ENCODE results near the gene LRRN4CL. TPM values are rescaled to one million over a fixed set of nuclear protein-coding genes. Genes with fewer than 3 reads are reported as not detected.
A peak's percentile ranks its signal among the peaks of the same experiment; 100 is the strongest.

The LRRN4CL gene
- total RNA-seq, 4 donors from 2014 or later: 36.2 to 50.6 (median 41.4) TPM

DNA sequence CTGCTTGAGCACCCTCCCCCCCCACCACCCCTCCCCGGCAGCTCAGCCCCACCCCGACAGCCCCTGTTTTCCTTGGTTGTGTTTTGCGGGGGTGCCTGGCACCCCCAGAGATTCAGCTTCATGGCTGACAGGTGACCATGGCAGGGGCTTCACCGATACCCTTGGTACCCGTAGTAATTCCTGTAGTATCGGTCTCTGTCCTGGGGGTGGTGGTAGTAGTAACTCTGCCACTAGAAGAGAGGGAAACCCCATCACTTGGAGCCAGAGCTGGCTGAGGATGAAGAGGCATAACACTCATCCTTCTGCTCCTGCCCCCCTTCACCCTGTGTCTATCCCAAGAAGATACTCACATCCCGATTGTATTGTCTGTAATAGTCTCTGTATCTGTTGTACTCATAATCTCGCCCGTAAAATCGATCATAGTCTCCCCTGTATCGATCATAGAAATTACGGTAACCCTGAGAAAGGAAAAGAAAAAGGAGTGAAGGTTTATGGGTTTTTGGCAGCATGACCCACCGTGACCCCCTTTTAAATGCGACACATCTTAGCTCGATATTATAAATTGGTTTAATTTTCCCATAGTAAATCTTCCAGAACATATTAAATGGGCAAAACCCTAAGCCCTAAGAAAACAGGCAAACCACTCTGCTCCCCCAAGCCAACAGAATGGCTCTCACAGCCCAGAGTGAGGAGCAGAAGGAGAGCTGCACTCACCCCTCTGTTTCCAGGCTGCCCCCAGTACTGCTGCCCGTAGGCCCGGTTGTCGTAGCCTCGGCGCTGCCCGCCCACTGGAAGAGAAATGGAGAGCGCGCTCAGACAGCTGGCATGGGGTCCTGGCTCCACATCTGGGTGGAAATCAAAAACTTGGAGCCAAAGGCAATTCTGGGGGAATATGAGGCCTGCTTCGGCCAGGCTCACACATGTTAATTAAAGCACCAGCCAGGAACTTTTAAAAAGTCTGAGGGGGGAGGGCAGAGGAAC, 26.1 kb upstream of the LRRN4CL start:
- Histone ChIP-seq H3K9me3 (no peaks in the 10 kb centered on the region), H3K36me3 (no peaks in the 10 kb centered on the region), H3K27me3 (no peaks in the 10 kb centered on the region), H3K4me3 (no peak overlapping the region), H3K27ac (no peak overlapping the region), H3K4me1 (peaks cover under 1 to 1% of the 10 kb centered on the region in 2 donors)
- intact Hi-C loops (cut with DNase I; ENCODE audit: low total_unique reads): no loop called here
- no peak for DNase-seq
- no peak for TF ChIP-seq POLR2A (IDR thresholded peaks at IDR 0.05)
- TF ChIP-seq, protein P1, sequence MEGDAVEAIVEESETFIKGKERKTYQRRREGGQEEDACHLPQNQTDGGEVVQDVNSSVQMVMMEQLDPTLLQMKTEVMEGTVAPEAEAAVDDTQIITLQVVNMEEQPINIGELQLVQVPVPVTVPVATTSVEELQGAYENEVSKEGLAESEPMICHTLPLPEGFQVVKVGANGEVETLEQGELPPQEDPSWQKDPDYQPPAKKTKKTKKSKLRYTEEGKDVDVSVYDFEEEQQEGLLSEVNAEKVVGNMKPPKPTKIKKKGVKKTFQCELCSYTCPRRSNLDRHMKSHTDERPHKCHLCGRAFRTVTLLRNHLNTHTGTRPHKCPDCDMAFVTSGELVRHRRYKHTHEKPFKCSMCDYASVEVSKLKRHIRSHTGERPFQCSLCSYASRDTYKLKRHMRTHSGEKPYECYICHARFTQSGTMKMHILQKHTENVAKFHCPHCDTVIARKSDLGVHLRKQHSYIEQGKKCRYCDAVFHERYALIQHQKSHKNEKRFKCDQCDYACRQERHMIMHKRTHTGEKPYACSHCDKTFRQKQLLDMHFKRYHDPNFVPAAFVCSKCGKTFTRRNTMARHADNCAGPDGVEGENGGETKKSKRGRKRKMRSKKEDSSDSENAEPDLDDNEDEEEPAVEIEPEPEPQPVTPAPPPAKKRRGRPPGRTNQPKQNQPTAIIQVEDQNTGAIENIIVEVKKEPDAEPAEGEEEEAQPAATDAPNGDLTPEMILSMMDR (IDR thresholded peaks at IDR 0.05): no peak

DNA sequence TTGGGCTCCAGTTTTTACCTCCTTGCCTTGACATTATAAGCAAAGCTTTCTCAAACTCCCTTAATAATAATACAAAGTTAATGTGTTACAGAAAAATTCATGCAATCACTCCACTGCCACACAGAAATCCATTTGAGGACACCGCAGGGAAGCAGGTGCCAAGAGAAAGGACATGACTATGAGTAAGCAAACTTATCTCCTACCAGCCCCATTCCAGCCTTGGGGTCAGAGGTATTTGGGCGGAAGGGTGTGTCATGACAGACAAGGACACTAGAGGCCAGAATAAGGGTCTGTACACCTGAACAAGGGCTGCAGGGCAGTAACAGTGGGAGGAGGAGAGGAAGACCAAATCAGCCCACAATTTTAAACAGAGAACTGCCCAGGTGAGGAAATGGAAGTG, 24.0 kb upstream of the LRRN4CL start:
- Histone ChIP-seq H3K27ac (no peak overlapping the region), H3K27me3 (no peaks in the 10 kb centered on the region), H3K4me1 (peaks cover 6 to 10% of the 10 kb centered on the region in 2 donors), H3K4me3 (no peak overlapping the region), H3K9me3 (no peaks in the 10 kb centered on the region), H3K36me3 (no peaks in the 10 kb centered on the region)
- intact Hi-C loops (cut with DNase I; ENCODE audit: low total_unique reads): no loop called here
- TF ChIP-seq POLR2A (IDR thresholded peaks at IDR 0.05): no peak
- TF ChIP-seq, protein P1 (IDR thresholded peaks at IDR 0.05): no peak
- no peak for DNase-seq

DNA sequence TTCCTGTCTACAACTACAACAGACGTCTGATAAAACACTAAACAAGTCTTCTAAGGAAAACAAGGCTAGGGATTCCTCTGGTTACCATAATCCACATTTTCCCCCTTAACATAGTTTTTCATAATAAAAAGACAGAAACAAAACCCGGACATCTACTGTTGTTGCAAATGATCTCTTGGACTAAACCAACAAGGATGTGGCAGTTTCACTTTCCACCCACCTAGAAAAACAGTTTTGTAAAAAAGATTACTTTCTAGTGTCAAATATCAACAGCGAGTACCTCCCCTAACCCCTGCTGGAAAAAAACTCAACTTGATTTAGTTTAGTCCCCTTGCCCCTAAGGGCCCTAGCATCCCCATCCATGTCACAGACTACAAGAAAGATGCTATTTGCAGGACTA, 23.5 kb upstream of the LRRN4CL start:
- Histone ChIP-seq H3K4me1 (peaks cover 6 to 14% of the 10 kb centered on the region in 2 donors), H3K9me3 (no peaks in the 10 kb centered on the region), H3K36me3 (no peaks in the 10 kb centered on the region), H3K27ac (no peak overlapping the region), H3K27me3 (no peaks in the 10 kb centered on the region), H3K4me3 (no peak overlapping the region)
- DNase-seq: no peak
- intact Hi-C loops (cut with DNase I; ENCODE audit: low total_unique reads): no loop called here
- TF ChIP-seq, protein P1 (IDR thresholded peaks at IDR 0.05): no peak
- TF ChIP-seq POLR2A (IDR thresholded peaks at IDR 0.05): no peak

DNA sequence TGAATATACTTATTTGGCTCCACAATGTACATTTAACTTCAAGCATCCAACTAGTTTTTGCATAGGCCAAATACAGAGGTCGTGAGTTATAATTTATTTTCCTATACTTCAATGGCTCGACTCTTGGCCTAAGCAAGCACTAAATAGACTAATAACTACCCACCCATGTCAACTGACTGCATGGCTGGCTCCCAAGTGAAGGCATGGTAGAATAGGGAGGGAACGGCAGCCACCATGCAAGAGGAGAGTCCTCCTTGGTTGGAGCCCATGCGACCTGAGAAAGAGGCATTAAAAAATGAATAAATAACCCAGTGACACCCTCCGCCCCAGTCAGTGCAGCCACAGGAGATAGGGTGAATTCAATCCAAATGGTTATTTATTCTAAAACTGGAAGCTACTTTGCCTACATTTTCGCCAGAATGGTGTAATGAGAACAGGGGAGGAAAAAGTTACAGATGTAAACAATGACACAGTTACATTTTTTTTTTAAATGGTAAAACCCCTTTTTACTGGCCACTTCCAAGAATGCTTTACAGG, 23.0 kb upstream of the LRRN4CL start:
- TF ChIP-seq, protein P1 (IDR thresholded peaks at IDR 0.05): no peak

DNA sequence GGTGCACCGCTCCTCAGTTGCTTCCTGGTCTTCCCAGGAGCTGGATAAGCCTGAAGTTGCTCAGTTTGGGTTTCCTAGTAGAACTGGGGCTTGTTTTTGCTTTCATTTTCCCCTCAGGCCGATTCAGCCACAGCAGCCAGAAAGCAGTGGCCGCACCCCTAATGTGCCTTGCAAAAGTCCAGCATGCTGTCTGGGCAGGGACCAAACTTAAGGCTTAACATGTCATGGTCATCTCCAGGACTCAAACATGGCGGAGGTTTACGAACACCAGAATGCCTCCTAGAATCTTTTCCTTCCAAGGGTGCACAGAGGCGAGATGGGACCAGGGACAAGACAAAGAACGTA, 20.6 kb upstream of the LRRN4CL start:
- TF ChIP-seq, protein P1 (IDR thresholded peaks at IDR 0.05): no peak
- TF ChIP-seq POLR2A (IDR thresholded peaks at IDR 0.05): no peak
- H3K4me3 ChIP-seq: peak overlapping the region; percentile 49 to 54
- H3K9me3 ChIP-seq: no peaks in the 10 kb centered on the region
- DNase-seq: no peak
- H3K4me1 ChIP-seq: peaks cover 9 to 22% of the 10 kb centered on the region in 2 donors
- intact Hi-C loops (cut with DNase I; ENCODE audit: low total_unique reads): no loop called here
- H3K27me3 ChIP-seq: no peaks in the 10 kb centered on the region
- no peaks in the 10 kb centered on the region for H3K36me3 ChIP-seq
- peak overlapping the region; percentile 89 to 94 for H3K27ac ChIP-seq

More for the DNA sequence above, 23.0 kb upstream of the LRRN4CL start:
- intact Hi-C loops (cut with DNase I; ENCODE audit: low total_unique reads): no loop called here
- Histone ChIP-seq H3K27me3 (no peaks in the 10 kb centered on the region), H3K27ac (no peak overlapping the region), H3K4me1 (peaks cover 6 to 14% of the 10 kb centered on the region in 2 donors), H3K9me3 (no peaks in the 10 kb centered on the region), H3K4me3 (no peak overlapping the region), H3K36me3 (no peaks in the 10 kb centered on the region)
- DNase-seq: no peak

All from uterus (tissue), 4 donors.